Measurements from ENCODE around the gene FGD6. TPM values are rescaled to one million over a fixed set of nuclear protein-coding genes. Genes with fewer than 3 reads are reported as not detected.

Gene FGD6
- 9.5 to 14.8 TPM (median 13.6 TPM) in 5 replicates for total RNA-seq (2022; extraction: Qiagen RNA extraction)

DNA sequence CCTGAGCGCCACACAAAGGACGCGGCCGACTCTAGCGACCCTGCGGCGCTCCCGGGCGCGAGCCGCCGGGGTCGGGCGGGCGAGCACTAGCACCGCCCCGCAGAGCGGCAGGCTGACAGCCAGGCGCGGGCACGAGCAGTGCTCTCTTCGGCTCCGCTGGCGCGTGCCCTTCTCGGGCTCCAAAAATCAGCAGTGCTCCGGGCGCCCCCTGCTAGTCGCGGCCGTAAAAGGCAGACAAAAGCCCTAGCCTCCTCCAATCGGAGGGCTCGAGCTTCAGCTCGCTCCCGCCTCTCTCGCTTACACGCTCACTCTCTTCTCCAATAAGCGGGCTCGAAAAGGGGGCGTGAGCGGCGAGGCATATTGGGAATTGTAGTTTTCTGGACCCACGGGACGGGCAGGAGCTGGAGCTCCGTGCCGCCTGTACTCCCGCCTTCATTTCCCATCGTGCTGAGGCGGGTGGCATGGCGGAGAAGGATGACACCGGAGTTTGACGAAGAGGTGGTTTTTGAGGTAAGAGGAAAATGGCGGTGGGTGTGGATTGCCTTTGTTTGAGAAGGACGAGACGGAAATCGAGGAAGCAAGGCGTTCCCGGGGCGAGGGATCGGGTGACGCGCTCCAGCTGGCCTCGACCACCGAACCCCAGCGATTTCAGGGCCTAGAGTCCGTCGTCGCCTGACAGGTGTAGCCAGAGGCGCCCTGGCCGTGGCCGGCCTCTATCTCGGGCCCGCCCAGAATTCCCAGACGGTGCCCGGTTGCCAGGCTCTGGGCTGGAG is at the start of gene FGD6, which contains the start of gene VEZT:
TSS of gene FGD6 (minus strand) at position 91 of the 773 bp plus-strand sequence. CDS start 227 bp downstream, outside the sequence.
TSS of gene VEZT (plus strand) at position 431 of the 773 bp plus-strand sequence. CDS start at position 475, 44 bp downstream.

DNA sequence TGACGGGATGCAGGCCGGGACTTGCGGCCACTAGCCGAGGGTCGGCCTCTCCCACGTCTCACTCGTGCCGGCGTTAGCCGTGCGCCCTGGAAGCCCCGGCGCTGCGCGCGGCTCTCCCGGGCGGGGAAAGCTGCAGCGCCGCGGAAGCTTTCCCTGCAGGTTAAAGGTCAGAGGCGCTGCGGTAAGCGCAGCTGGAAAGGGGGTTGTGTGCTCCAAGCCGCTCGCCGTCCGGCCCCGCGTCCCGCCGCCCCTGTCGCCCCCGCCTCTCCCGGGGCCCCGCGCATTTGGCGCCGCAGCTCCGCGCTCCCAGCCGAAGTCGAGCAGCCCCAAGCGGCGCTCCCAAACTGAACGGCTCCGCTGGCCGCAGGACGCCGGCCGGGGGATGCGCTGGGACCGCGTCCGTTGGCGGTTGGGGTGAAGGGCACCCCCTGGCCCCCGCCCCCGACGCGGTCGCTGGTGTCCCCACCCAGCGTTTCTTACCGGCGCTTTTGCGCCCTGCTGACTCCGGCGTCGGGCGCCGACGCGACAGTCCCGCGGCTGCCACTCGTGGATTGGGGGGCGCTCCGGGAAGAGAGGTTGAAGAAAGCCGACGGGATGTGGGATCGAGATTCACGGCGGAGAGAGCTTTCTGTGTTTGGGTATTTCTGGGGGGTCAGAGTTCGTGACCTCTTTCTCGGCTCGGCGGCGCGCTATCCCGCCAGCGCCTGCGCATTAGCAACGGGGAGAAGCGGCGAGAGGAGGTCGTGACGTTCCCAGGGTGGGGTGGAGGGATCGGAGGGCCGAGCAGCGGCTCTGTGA is 144.2 kb downstream of the FGD6 start, which contains the start of gene NR2C1:
TSS of gene NR2C1 (minus strand) at position 719 of the 798 bp plus-strand sequence. CDS start 6,234 bp downstream, outside the sequence.

Other genes with a start within 250 kb of the FGD6 start
- 136 to 151 TPM (median 145 TPM) in 5 replicates for gene NDUFA12, start 213.8 kb downstream of the FGD6 start, total RNA-seq (2022; extraction: Qiagen RNA extraction)
- 22.4 to 26.0 TPM (median 25.1 TPM) in 5 replicates for gene NR2C1, start 143.8 kb downstream of the FGD6 start, total RNA-seq (2022; extraction: Qiagen RNA extraction)
- 50.5 to 82.4 TPM (median 58.6 TPM) in 5 replicates for gene VEZT, start 340 bp upstream of the FGD6 start, total RNA-seq (2022; extraction: Qiagen RNA extraction)